HL-60 (cell line): ENCODE data around the gene KRT4.

Experiments used
- CTCF ChIP-seq: IDR thresholded peaks from one replicate; pipeline ENCODE4 v1.5.1; 2011; ENCODE audit warnings: low read length, control low read depth, inconsistent platforms; ENCODE audit not compliant: insufficient read depth
- TF ChIP-seq, protein P1 (sequence below): IDR thresholded peaks from 2 replicates; pipeline ENCODE4 v1.6.1; 2012; ENCODE audit warnings: low read depth; ENCODE audit not compliant: insufficient replicate concordance

GRCh38 chr12:52815676-52816588 is 2.0 kb upstream of the KRT4 start:
- TF ChIP-seq CTCF: no peak
- TF ChIP-seq, protein P1, sequence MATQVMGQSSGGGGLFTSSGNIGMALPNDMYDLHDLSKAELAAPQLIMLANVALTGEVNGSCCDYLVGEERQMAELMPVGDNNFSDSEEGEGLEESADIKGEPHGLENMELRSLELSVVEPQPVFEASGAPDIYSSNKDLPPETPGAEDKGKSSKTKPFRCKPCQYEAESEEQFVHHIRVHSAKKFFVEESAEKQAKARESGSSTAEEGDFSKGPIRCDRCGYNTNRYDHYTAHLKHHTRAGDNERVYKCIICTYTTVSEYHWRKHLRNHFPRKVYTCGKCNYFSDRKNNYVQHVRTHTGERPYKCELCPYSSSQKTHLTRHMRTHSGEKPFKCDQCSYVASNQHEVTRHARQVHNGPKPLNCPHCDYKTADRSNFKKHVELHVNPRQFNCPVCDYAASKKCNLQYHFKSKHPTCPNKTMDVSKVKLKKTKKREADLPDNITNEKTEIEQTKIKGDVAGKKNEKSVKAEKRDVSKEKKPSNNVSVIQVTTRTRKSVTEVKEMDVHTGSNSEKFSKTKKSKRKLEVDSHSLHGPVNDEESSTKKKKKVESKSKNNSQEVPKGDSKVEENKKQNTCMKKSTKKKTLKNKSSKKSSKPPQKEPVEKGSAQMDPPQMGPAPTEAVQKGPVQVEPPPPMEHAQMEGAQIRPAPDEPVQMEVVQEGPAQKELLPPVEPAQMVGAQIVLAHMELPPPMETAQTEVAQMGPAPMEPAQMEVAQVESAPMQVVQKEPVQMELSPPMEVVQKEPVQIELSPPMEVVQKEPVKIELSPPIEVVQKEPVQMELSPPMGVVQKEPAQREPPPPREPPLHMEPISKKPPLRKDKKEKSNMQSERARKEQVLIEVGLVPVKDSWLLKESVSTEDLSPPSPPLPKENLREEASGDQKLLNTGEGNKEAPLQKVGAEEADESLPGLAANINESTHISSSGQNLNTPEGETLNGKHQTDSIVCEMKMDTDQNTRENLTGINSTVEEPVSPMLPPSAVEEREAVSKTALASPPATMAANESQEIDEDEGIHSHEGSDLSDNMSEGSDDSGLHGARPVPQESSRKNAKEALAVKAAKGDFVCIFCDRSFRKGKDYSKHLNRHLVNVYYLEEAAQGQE: no peak
